ENCODE results near the gene SLC35D1.

GRCh38 chr1:66982561-66983260, 71.2 kb downstream of the SLC35D1 start:
- TF ChIP-seq CTCF (IDR thresholded peaks at IDR 0.05; ENCODE audit: low read depth, low read length) (no peak), EZH2phosphoT487 (IDR thresholded peaks at IDR 0.05; ENCODE audit: low read depth) (no peak)

Data from OCI-LY3 (cell line).